C1 segment of cervical spinal cord (tissue), 14 donors: ENCODE data around the gene S1PR1.

Experiments used
- DNase-seq, 14 donors: peaks; one replicate each; lab custom pipeline; 2025; lab: John Stamatoyannopoulos, UW

Gene S1PR1

GRCh38 chr1:101245246-101245927 is 8.6 kb downstream of the S1PR1 start:
- no peak for DNase-seq

- DNase-seq: no peak
Measured at GRCh38 chr1:101247404-101248287, 10.8 kb downstream of the S1PR1 start.

GRCh38 chr1:101250222-101250621 is 13.4 kb downstream of the S1PR1 start:
- no peak for DNase-seq

- DNase-seq: no peak
Measured at GRCh38 chr1:101250656-101251272, 13.9 kb downstream of the S1PR1 start.

DNA sequence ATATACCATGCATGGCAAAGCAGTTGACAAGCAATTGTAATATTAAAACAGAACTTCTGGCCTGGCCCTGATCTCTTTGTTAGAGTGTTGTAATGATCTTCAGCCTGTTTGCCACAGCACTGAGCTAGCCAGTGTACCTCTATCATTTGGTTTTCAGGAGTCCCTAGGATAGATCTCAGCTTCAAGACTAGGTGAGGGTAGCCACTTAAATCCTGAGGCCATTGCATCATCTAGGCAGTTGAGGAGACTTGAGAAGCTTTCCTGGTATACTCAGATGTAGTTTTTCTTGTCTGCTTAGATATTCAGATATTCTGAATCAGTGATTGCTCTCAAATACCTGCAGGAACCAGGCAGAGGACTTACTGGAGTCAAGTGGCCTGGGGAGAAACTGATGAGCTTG is 14.7 kb downstream of the S1PR1 start:
- DNase-seq: no peak

DNA sequence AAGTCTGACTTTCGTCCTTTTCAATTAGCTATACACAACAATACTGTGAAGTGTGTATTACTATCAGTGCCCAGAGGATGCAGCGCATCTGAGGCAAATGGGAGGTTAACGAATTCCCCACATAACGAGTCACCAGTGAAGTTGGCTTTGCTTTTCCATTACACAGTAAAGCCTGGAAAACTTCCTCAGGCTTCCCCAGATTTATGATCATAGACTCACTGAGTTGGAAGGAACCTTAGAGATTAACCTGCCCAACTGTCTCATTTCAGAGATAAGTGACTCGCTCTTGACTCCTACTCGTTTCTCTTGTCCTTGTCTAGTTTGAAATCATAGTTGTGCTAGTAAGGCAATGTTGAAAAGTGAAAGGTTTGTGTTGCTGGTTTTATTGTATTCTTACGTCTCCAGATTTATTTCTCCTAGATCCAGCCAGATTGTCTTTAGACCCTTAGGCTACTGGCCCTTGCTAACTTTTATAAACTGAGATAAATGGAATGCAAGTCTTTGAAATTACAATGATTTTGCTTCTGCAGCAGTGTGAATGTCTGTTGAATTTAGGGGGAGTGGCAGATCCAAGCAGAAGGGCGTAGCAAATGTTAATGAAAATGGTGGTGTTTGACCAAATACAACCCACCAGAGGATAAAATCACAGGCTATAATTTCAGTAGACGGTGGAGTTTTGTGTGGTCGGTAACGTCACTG is 17.3 kb downstream of the S1PR1 start:
- DNase-seq: no peak

GRCh38 chr1:101257500-101258325 is 20.9 kb downstream of the S1PR1 start:
- peak in 2 of 14 donors; percentile 10 to 84 for DNase-seq

DNA sequence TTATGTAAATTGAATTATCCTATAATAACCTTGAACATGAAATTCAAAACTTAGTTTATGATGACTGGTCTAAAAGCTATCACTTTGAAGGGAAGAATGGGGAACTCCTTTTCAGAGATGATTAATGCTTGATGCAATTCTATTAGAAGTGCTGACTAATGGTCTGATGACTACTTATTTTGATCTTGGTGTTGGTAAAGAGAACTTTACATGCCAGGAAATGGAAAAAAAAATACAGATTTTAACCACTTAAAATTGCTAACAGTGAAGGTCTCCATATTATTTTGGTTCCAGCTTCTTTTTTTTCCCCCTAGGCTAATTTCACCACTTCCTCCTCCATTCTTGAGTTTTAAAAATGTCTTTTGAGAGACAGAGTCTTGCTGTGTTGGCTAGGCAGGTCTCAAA is 22.9 kb downstream of the S1PR1 start:
- DNase-seq: no peak

GRCh38 chr1:101260556-101261350 is 23.9 kb downstream of the S1PR1 start:
- DNase-seq: no peak

GRCh38 chr1:101261623-101262022 is 24.8 kb downstream of the S1PR1 start:
- no peak for DNase-seq

GRCh38 chr1:101262060-101262459 is 25.2 kb downstream of the S1PR1 start:
- DNase-seq: no peak

GRCh38 chr1:101262630-101263348 is 26.0 kb downstream of the S1PR1 start:
- DNase-seq: no peak

- no peak for DNase-seq
Measured at GRCh38 chr1:101264697-101265096, 27.9 kb downstream of the S1PR1 start.

DNA sequence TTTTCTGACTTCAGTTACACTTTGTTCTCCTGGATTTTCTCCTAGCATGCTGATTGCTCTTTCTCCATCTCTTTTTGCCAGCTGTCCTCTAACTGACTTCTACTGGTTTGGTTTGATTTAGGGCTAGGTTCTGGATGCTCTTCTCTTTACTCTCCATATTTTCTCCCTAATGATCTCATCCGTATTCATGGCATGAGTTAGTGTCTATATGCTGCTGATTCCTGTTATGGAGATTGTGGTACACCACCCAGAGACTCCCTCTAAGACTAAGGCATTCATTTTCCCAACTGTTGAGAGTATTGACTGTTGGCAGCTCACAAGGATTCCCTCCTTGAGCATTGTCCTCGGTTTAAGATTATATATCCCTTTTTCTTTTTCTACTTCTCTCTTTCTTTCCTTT is 28.9 kb downstream of the S1PR1 start:
- DNase-seq: no peak

DNA sequence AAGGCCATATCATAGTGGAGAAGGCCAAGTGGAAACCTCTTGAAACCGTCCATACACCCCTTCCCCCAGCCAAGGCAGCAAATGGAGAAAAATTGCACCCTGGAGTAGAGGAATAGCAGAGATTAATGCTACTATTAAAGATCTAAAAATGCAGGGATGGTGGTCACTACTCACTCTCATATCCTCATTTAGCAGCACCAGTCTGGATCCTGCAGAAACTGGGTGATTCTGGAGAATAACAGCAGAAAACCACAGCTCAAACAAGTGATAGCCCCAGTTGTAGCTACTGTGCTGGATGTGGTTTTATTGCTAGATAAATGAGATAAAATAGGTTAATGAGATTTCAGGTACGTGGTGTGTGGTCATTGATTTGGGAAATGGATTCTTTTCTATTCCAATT is 30.3 kb downstream of the S1PR1 start:
- DNase-seq: no peak

DNA sequence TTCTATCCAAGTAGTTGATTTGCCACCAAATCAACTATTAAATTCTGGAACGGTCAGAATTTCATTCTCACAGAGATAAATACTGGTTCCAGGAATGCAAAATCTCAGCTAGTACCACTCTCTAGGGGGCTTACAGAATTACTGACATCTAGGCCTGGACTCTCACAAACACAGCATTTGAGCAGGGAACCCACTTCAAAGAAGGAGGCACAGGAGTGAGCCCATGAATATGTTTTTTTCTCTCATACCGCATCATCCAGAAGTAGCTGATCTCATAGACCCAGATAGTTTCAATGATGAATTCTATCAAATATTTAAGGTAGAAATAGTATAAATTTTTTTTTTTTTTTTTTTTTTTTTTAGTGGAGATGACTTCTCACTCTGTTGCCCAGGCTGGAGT is 32.1 kb downstream of the S1PR1 start:
- DNase-seq: no peak

DNA sequence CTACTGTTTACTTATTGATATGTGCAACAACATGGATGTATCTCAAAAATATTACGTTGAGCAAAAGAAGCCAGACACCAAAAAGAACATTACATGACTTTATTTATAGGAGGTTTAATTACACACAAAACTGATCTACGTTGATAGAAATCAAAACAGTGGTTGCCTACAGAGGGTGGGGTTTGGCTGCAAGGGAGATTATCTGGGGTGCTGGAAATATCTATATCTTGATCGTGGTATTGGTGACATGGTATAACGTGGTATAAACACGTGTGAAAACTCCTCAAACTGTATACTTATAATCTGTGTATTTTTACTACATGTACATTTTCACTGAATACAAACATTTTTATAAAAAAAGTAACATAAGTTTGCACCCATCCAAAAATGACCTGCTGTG is 38.9 kb downstream of the S1PR1 start:
- no peak for DNase-seq

GRCh38 chr1:101276818-101277217 is 40.0 kb downstream of the S1PR1 start:
- no peak for DNase-seq

- no peak for DNase-seq
Measured at GRCh38 chr1:101278238-101278637, 41.4 kb downstream of the S1PR1 start.

GRCh38 chr1:101278845-101279244 is 42.0 kb downstream of the S1PR1 start:
- DNase-seq: no peak
